ENCODE measurements around the gene RRP36.
A peak's percentile ranks its signal among the peaks of the same experiment; 100 is the strongest.

RRP36 gene

DNA sequence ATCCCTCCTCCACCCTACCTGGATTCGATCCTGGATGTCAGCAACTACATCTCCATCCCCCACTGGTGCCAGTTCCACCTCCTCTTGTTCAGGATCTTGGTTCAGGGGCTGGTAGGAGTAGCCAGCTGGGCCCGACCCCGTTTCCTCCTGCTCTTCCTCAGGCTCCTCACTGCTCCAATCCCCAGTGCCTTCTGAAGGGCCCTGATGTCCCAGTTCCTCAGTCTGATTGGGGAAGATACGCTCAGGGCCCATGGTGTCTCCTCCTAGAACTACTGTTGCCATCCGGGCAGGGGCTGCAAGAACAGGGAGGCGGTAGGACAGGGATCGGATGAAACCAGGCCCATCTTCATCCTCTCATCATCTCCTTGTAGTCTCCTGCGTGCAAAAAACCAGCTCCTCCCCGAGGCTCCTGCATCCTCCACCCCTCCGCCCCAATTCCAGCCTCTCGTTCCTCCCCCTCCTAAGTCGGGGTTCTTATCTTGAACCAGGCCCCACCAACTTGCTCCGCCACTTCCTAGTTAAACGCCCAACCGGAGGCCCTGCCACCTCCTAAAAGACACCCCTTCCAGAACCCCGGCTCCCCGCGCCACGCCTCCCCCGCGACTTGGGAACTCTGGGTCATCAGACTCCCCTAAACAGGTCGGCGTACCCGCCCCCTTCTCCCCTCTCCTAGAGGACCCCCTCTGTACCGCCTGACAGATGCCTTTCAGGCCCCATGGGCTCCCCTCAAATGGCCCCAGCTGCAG, 8.2 kb upstream of the RRP36 start:
- TF ChIP-seq SIN3A (IDR thresholded peaks at IDR 0.05; ENCODE audit: borderline replicate concordance, insufficient read depth, low read length) (no peak; the same call in 1 of the 2 replicates), TAF1 (IDR thresholded peaks at IDR 0.05; ENCODE audit: borderline replicate concordance, insufficient read depth, low read length) (no peak), FOXP2 (optimal IDR thresholded peaks at IDR 0.05; ENCODE audit: borderline replicate concordance, extremely low read depth, extremely low read length, insufficient read depth) (no peak), POLR2AphosphoS5 (IDR thresholded peaks at IDR 0.05; ENCODE audit: low read depth, low read length) (peak; percentile 38; the same call in 1 of the 2 replicates)

DNA sequence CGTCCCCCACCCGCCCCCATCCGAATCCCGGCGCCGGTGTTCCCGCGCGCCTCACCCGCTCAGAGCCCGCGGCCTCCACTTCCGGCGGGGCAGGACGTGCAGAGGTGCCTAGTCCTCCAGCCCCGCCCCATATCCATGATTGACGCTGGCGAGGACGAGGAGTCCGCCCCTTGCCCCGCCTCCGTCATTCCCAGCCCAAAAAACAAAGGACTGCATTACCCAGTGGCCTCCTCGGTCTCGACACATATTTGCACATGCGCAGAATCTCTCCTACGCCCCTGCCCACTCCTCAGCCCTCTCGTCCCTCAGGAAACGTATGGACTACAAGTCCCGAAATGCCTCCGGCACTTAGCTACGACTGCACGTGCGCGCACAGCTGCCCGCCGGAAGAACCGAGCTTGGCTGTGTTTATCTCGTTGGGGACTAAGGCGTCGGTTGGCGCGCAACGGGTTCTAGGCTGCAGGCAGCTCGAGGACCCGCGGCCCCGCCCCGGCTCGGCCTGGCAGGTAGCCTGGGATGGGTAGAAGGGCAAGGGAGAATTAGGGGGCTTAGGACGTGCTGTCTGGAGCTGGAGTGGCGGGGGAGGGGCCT, 7.5 kb upstream of the RRP36 start, which contains the start of the genes KLHDC3 and MEA1:
Gene KLHDC3, plus strand, starts transcription at position 407 of the 591 bp plus-strand sequence. CDS start 2,944 bp downstream, outside the sequence.
Gene MEA1, minus strand, starts transcription at position 104 of the 591 bp plus-strand sequence. CDS start 133 bp downstream, outside the sequence.
- peak; percentile 64 for TF ChIP-seq POLR2AphosphoS5 (IDR thresholded peaks at IDR 0.05; ENCODE audit: low read depth, low read length)
- TF ChIP-seq FOXP2 (optimal IDR thresholded peaks at IDR 0.05; ENCODE audit: borderline replicate concordance, extremely low read depth, extremely low read length, insufficient read depth): peak; percentile 76
- TF ChIP-seq, protein P1, sequence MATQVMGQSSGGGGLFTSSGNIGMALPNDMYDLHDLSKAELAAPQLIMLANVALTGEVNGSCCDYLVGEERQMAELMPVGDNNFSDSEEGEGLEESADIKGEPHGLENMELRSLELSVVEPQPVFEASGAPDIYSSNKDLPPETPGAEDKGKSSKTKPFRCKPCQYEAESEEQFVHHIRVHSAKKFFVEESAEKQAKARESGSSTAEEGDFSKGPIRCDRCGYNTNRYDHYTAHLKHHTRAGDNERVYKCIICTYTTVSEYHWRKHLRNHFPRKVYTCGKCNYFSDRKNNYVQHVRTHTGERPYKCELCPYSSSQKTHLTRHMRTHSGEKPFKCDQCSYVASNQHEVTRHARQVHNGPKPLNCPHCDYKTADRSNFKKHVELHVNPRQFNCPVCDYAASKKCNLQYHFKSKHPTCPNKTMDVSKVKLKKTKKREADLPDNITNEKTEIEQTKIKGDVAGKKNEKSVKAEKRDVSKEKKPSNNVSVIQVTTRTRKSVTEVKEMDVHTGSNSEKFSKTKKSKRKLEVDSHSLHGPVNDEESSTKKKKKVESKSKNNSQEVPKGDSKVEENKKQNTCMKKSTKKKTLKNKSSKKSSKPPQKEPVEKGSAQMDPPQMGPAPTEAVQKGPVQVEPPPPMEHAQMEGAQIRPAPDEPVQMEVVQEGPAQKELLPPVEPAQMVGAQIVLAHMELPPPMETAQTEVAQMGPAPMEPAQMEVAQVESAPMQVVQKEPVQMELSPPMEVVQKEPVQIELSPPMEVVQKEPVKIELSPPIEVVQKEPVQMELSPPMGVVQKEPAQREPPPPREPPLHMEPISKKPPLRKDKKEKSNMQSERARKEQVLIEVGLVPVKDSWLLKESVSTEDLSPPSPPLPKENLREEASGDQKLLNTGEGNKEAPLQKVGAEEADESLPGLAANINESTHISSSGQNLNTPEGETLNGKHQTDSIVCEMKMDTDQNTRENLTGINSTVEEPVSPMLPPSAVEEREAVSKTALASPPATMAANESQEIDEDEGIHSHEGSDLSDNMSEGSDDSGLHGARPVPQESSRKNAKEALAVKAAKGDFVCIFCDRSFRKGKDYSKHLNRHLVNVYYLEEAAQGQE (IDR thresholded peaks at IDR 0.05; ENCODE audit: insufficient read depth in 1 of 2, low read depth in 2 of 2, low read length in 2 of 2): no peak
- no peak for TF ChIP-seq SIN3A (IDR thresholded peaks at IDR 0.05; ENCODE audit: borderline replicate concordance, insufficient read depth, low read length)
- TF ChIP-seq TAF1 (IDR thresholded peaks at IDR 0.05; ENCODE audit: borderline replicate concordance, insufficient read depth, low read length): peak; percentile 65; the same call in 1 of the 2 replicates

DNA sequence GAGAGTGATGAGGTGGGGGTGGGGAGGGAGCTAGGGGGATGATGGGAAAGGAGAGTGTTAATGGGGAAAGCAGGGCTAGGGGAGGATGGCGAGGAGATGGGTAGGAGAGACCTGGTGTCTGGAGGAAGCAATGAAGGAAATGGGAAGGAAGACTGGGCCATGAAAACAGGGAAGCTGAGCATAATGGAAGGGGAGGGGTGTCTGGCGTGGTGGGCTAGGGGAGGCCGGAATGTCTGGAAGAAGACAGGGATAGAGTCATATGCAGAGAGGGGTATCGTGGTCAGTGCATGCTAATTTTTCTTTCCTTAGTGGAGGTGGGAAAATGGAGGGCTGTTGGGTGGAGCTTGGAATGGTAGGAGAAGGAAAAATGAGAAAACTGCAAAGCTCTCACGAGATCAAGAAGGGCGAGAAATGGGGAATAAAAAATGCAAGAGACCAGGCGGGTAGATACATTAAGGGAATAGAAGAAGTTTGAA, 7.0 kb upstream of the RRP36 start:
- no peak for TF ChIP-seq FOXP2 (optimal IDR thresholded peaks at IDR 0.05; ENCODE audit: borderline replicate concordance, extremely low read depth, extremely low read length, insufficient read depth)
- TF ChIP-seq, protein P1 (IDR thresholded peaks at IDR 0.05; ENCODE audit: insufficient read depth in 1 of 2, low read depth in 2 of 2, low read length in 2 of 2): no peak

DNA sequence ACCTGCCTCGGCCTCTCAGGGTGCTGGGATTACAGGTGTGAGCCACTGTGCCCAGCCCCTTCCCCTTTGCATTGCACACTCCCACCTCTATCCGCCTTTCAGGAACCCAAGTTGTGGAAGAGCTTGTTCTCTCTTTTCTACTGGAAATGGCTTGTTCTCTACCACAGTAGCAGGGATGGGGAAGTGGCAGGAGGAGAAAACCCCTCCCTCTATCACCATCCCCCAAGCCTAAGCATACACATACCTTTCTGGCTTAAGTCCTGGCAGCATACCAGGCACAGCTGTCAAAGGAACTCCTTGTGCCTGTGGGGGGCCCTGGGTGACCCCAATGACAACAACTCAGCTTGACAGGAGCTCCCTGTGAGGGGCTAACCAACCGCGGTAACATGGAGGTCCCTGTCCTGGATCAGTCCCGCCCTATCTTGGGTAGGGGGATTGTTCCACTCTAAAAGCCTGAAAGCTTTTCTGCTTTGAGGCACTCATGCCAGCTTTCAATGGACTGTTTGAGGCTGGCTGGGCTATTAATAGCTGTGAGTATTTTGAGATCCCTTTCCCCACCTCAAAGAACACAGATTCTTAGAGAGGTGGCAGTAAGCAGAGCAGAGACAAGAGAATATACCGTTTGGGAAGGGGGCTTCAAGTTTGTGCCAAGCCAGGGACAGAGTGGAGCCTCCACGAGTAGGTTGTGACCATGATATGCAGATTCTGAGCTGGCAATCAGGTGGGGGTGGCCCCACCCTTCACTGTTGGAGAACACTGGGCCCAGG, 5.1 kb upstream of the RRP36 start:
- TF ChIP-seq POLR2AphosphoS5 (IDR thresholded peaks at IDR 0.05; ENCODE audit: low read depth, low read length): no peak
- no peak for TF ChIP-seq FOXP2 (optimal IDR thresholded peaks at IDR 0.05; ENCODE audit: borderline replicate concordance, extremely low read depth, extremely low read length, insufficient read depth)
- no peak for TF ChIP-seq TAF1 (IDR thresholded peaks at IDR 0.05; ENCODE audit: borderline replicate concordance, insufficient read depth, low read length)
- TF ChIP-seq, protein P1 (IDR thresholded peaks at IDR 0.05; ENCODE audit: insufficient read depth in 1 of 2, low read depth in 2 of 2, low read length in 2 of 2): no peak
- TF ChIP-seq SIN3A (IDR thresholded peaks at IDR 0.05; ENCODE audit: borderline replicate concordance, insufficient read depth, low read length): no peak

DNA sequence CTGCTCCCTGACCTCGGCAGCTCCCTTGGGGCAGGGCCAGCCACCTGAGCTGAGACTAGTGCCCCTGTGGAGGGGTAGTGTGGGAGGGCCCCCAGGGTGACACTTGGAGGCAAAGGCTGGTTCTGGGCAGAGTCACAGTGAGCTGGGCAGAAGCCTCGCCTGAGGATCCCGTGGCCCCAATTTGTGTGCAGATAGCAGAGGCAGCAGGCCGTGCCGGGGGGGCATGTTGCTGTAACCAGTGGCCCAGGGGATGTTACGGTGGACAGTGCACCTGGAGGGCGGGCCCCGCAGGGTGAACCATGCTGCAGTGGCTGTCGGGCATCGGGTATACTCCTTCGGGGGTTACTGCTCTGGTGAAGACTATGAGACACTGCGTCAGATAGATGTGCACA, 4.5 kb upstream of the RRP36 start:
- no peak for TF ChIP-seq SIN3A (IDR thresholded peaks at IDR 0.05; ENCODE audit: borderline replicate concordance, insufficient read depth, low read length)
- TF ChIP-seq TAF1 (IDR thresholded peaks at IDR 0.05; ENCODE audit: borderline replicate concordance, insufficient read depth, low read length): no peak
- TF ChIP-seq, protein P1 (IDR thresholded peaks at IDR 0.05; ENCODE audit: insufficient read depth in 1 of 2, low read depth in 2 of 2, low read length in 2 of 2): no peak
- TF ChIP-seq FOXP2 (optimal IDR thresholded peaks at IDR 0.05; ENCODE audit: borderline replicate concordance, extremely low read depth, extremely low read length, insufficient read depth): no peak
- TF ChIP-seq POLR2AphosphoS5 (IDR thresholded peaks at IDR 0.05; ENCODE audit: low read depth, low read length): 0 out of 2 replicates have a peak, but pooled peaks have one; percentile 4

Data from PFSK-1 (cell line).